HG02678 (cell line): ENCODE data around the gene GABRR2.
A peak's percentile ranks its signal among the peaks of the same experiment; 100 is the strongest.
"Not testable (repeated sequence)": the region's sequence is repeated elsewhere in the genome, so short reads cannot be mapped to it uniquely, and the experiment has no call there.

Experiments
- ATAC-seq: cut with Tn5 transposase; IDR thresholded peaks from one replicate; pipeline ENCODE4 v1.9.1; 2021; ENCODE audit warnings: mild to moderate bottlenecking, moderate library complexity; ENCODE audit not compliant: unreplicated experiment

GABRR2 gene

GRCh38 chr6:89260310-89260709 is 54.8 kb downstream of the GABRR2 start:
- no peak for ATAC-seq

GRCh38 chr6:89258912-89259311 is 56.2 kb downstream of the GABRR2 start:
- peak; percentile 64 for ATAC-seq

GRCh38 chr6:89257781-89258180 is 57.3 kb downstream of the GABRR2 start:
- ATAC-seq, result no peak

- ATAC-seq, result no peak
Measured at GRCh38 chr6:89257346-89257745, 57.8 kb downstream of the GABRR2 start.

GRCh38 chr6:89255417-89255816 is 59.7 kb downstream of the GABRR2 start:
- ATAC-seq, result no peak

- no peak for ATAC-seq
Measured at GRCh38 chr6:89254569-89254968, 60.5 kb downstream of the GABRR2 start.

GRCh38 chr6:89252907-89253306 is 62.2 kb downstream of the GABRR2 start:
- ATAC-seq, result no peak

GRCh38 chr6:89251976-89252375 is 63.1 kb downstream of the GABRR2 start:
- no peak for ATAC-seq

GRCh38 chr6:89251170-89251569 is 63.9 kb downstream of the GABRR2 start:
- ATAC-seq, result no peak

- no peak for ATAC-seq
Measured at GRCh38 chr6:89250239-89250638, 64.9 kb downstream of the GABRR2 start.

- ATAC-seq, result peak; percentile 75
Measured at GRCh38 chr6:89244241-89244985, 70.7 kb downstream of the GABRR2 start.

GRCh38 chr6:89243331-89243629 is 71.8 kb downstream of the GABRR2 start:
- ATAC-seq, result no peak

GRCh38 chr6:89242574-89243330 is 72.3 kb downstream of the GABRR2 start:
- ATAC-seq, result no peak

- ATAC-seq, result no peak
Measured at GRCh38 chr6:89239338-89239737, 75.8 kb downstream of the GABRR2 start.

GRCh38 chr6:89237158-89237557 is 77.9 kb downstream of the GABRR2 start:
- no peak for ATAC-seq

- ATAC-seq, result not testable (repeated sequence)
Measured at GRCh38 chr6:89233605-89234004, 81.5 kb downstream of the GABRR2 start.

- no peak for ATAC-seq
Measured at GRCh38 chr6:89222712-89223039, 92.4 kb downstream of the GABRR2 start.

- ATAC-seq, result no peak
Measured at GRCh38 chr6:89221971-89222711, 93.0 kb downstream of the GABRR2 start.

GRCh38 chr6:89221129-89221528 is 94.0 kb downstream of the GABRR2 start:
- no peak for ATAC-seq

GRCh38 chr6:89217299-89217910 is 97.7 kb downstream of the GABRR2 start, which contains the start of gene GABRR1:
Gene GABRR1 (minus strand): TSS chr6:89217358. CDS start chr6:89217322, 36 bp downstream.
- ATAC-seq, result no peak

GRCh38 chr6:89216411-89216810 is 98.7 kb downstream of the GABRR2 start:
- ATAC-seq, result no peak
